Neutrophil (primary cell): ENCODE results near the gene ZNF296.
A peak's percentile ranks its signal among the peaks of the same experiment; 100 is the strongest.

Experiments used
- H3K27ac ChIP-seq: fragments of 200-600 bp; sonication (generic); 2 replicates; pipeline ENCODE4 v1.5.1; 2016; ENCODE audit warnings: mild to moderate bottlenecking, moderate library complexity
- H3K27me3 ChIP-seq: fragments of 200-600 bp; sonication (generic); 2 replicates; pipeline ENCODE4 v1.6.0; 2016; ENCODE audit warnings: mild to moderate bottlenecking
- H3K36me3 ChIP-seq: fragments of 200-600 bp; sonication (generic); 2 replicates; pipeline ENCODE4 v1.5.1; 2017
- H3K4me1 ChIP-seq, 2 experiments: fragments of 200-600 bp in 1 of 2; sonication (generic) in 1 of 2; 1 replicate in 1 of 2; 2 replicates in 1 of 2; pipeline versions ENCODE4 v1.5.1 to v1.6.1; 2013 to 2016; ENCODE audit warnings: low read depth in 1 of 2, low read length in 1 of 2, mild to moderate bottlenecking in 1 of 2, moderate library complexity in 1 of 2; ENCODE audit not compliant: control insufficient read depth in 1 of 2, insufficient read depth in 1 of 2
- H3K4me3 ChIP-seq, 2 experiments: fragments of 200-600 bp in 1 of 2; sonication (generic) in 1 of 2; 1 replicate in 1 of 2; 2 replicates in 1 of 2; pipeline ENCODE4 v1.5.1; 2013 to 2016; ENCODE audit warnings: low read depth in 1 of 2, low read length in 1 of 2, mild to moderate bottlenecking in 1 of 2, moderate library complexity in 1 of 2
- H3K9me3 ChIP-seq: fragments of 200-600 bp; sonication (generic); 2 replicates; pipeline ENCODE4 v1.5.1; 2016
- TF ChIP-seq, protein P1 (sequence below): fragments of 200-600 bp; sonication (generic); IDR thresholded peaks from 2 replicates; pipeline ENCODE4 v1.5.1; 2016; ENCODE audit warnings: antibody characterized with exemption

The ZNF296 gene

DNA sequence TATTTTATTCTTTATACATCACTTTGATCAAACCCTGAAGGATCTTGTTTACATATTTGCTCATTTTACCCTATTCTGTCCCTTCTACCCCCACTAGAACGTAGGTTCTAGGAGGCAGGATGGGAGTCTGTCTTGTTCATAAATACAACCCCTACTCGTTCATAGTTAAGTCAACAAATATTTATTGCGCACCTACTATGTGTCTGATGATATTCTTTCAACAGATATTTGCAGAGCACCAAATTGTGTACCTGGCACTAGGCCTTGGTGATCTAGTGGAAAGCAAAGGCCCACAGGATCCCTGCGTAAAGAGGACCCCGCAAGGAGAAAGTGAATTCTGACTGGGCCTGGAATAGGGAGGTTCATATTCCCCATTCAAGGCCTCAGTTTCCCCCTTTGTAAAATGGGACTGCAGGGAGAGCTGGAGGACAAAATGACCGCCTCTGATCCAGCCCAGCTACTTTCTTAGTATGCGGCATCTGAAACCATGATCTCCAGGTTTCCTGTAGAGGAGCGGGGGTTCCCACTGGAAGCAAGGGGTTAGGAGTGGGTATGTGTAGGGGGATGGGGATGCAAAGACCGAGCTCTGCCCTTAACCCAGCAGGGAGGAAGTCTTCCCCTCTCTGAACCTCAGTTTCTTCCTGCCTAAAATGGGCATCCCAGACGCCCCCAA is 2.2 kb upstream of the ZNF296 start:
- TF ChIP-seq, protein P1, sequence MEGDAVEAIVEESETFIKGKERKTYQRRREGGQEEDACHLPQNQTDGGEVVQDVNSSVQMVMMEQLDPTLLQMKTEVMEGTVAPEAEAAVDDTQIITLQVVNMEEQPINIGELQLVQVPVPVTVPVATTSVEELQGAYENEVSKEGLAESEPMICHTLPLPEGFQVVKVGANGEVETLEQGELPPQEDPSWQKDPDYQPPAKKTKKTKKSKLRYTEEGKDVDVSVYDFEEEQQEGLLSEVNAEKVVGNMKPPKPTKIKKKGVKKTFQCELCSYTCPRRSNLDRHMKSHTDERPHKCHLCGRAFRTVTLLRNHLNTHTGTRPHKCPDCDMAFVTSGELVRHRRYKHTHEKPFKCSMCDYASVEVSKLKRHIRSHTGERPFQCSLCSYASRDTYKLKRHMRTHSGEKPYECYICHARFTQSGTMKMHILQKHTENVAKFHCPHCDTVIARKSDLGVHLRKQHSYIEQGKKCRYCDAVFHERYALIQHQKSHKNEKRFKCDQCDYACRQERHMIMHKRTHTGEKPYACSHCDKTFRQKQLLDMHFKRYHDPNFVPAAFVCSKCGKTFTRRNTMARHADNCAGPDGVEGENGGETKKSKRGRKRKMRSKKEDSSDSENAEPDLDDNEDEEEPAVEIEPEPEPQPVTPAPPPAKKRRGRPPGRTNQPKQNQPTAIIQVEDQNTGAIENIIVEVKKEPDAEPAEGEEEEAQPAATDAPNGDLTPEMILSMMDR: no peak
- Histone ChIP-seq H3K4me1 (peaks cover 46 to 50% of the 10 kb centered on the region in 2 experiments), H3K36me3 (peaks cover 11% of the 10 kb centered on the region), H3K27me3 (no peaks in the 10 kb centered on the region), H3K9me3 (no peaks in the 10 kb centered on the region), H3K4me3 (peak overlapping the region; percentile 67 to 68), H3K27ac (peak overlapping the region; percentile 62)

DNA sequence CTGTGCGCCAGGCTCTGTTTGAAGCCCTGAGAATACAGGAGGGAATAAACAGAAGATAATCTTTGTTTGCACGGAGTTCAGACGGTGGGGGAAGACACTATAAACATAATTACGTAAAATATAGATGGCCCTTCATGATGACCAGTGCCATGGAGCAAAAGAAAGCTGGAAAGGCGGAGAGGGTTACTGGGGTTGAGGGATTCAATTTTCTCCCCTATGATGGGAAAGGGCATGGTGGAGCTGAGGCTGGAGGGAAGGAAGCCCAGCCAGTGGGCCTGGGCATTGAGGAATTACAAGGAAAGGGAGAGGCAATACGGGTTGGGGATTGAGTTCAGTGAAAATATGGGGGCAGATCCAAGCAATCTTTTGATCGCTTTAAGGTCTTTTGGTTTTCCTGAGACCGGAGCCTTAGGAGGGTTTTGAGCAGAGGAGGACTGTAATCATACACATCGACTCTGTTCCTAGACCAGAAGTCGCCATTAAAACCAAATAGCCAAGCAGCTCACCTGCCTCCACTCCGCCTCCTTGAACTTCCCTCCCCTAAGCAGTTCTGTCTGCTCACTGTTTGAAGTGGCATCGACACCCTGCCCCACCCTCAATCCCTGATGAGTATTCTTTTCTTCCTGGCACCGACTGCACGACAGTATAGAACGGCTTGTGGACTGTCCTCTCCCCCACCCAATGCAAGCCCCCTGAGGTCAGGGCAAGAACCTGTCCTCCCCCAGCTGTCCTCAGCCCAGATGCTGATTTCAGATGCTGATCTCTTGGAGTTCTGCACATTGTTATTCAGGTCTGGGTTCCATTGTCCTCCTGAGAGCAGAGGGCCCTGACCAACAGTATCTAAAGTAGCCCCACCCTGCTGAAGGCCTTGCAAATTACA is 813 bp upstream of the ZNF296 start:
- peaks cover 46 to 50% of the 10 kb centered on the region in 2 experiments for H3K4me1 ChIP-seq
- peaks cover 16% of the 10 kb centered on the region for H3K36me3 ChIP-seq
- peak overlapping the region; percentile 63 to 85 for H3K4me3 ChIP-seq
- TF ChIP-seq, protein P1: no peak
- peak overlapping the region; percentile 97 for H3K27ac ChIP-seq
- H3K27me3 ChIP-seq: no peaks in the 10 kb centered on the region
- H3K9me3 ChIP-seq: no peaks in the 10 kb centered on the region

DNA sequence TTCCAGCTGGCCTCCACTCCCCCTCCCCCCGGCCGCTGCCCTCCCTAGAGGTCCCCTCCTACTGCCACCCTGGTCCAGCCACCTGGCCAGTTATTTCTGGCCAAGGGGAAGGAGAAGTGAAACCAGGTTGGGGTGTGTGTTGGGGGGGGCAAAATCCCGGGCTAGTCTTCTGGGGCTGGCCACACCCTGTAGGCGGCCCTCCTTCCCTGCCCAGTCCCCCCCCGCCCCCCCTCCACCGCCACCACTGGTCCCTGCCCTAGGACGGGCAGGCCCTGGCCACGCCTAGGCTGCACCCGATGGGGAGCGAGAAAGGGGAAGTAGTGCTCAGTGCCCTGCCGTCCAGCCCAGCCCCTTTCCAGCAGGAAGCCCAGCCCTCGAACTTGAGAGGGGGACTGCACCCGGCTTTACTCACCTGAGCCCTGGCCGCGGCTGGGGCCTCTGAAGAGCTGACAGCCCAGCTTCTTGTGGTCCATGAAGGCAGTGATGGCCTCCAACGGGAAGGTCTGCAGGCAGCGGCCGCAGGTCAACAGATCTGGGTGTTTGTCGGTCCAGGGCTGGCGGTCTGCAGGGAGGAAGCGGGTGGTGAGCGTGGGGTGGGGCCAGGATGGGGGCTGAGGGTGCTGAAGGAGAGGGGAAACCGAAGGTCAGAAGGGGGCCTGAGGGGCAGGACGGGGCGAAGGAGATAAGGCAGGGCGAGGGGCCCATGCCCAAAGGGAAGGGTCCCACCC is 813 bp downstream of the ZNF296 start:
- peaks cover 45 to 50% of the 10 kb centered on the region in 2 experiments for H3K4me1 ChIP-seq
- no peaks in the 10 kb centered on the region for H3K9me3 ChIP-seq
- H3K27ac ChIP-seq: peak overlapping the region; percentile 97
- peak overlapping the region; percentile 63 to 85 for H3K4me3 ChIP-seq
- H3K27me3 ChIP-seq: no peaks in the 10 kb centered on the region
- H3K36me3 ChIP-seq: peaks cover 25% of the 10 kb centered on the region
- TF ChIP-seq, protein P1: peak; percentile 47

DNA sequence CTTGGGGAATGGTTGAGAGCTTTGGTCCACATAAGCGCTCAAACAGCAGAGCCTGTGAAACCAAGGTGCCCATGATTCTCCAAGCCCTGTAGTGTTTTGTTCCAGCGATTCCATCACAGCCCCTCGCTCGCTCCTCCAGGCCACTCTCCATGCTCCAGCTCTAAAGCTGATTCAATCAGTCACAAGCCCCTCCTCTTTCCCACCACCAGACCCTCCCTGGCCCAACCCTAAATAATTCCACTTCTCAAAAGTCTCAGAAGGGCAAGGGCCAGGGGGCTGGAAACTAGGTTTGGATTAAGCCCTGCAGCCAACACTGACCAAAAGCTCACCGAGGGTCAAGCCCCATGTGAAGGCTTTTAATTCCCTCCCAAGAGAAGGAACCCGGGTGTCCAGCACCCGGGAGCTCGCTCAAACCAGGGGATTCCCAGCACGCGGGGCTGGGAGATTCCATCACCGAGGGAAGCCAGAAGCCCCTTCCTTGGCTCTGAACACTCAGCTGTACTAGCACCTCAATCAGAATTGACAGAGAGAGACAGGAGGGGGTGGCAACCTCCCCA is 1.5 kb downstream of the ZNF296 start:
- H3K9me3 ChIP-seq: no peaks in the 10 kb centered on the region
- peak overlapping the region; percentile 97 for H3K27ac ChIP-seq
- peaks cover 32% of the 10 kb centered on the region for H3K36me3 ChIP-seq
- H3K27me3 ChIP-seq: no peaks in the 10 kb centered on the region
- H3K4me3 ChIP-seq: peak overlapping the region; percentile 63 to 85
- TF ChIP-seq, protein P1: no peak
- H3K4me1 ChIP-seq: peaks cover 39 to 44% of the 10 kb centered on the region in 2 experiments
